Lung (tissue), 12 donors: ENCODE data around the gene JAK3. TPM values are rescaled to one million over a fixed set of nuclear protein-coding genes. Genes with fewer than 3 reads are reported as not detected.

Experiments used
- ATAC-seq: fragments of 200-7000 bp; cut with Tn5 transposase; one replicate; pipeline ENCODE4 v1.9.1; 2020; ENCODE audit warnings: moderate number of reproducible peaks; ENCODE audit not compliant: insufficient read depth, low FRiP score
- DNase-seq, 3 donors: peaks; one replicate each; pipeline ENCODE4 v3.0.0-alpha.2; 2013 to 2017
- H3K27ac ChIP-seq, 2 donors: one replicate each; pipeline ENCODE4 v1.5.1; 2013; ENCODE audit warnings: mild to moderate bottlenecking in 2 of 2, moderate library complexity in 2 of 2, control low read depth in 1 of 2, inconsistent platforms in 1 of 2, low read depth in 1 of 2, low read length in 1 of 2
- H3K27me3 ChIP-seq, 3 donors: one replicate each; pipeline ENCODE4 v1.5.1; 2013; ENCODE audit warnings: low read length in 2 of 3; ENCODE audit not compliant: control insufficient read depth in 3 of 3, insufficient read depth in 3 of 3
- H3K36me3 ChIP-seq, 4 donors: one replicate each; pipeline ENCODE4 v1.5.1; 2013; ENCODE audit warnings: low read length in 4 of 4, mild to moderate bottlenecking in 1 of 4, moderate library complexity in 1 of 4; ENCODE audit not compliant: control insufficient read depth in 4 of 4, insufficient read depth in 4 of 4
- H3K4me1 ChIP-seq, 5 donors: one replicate each; pipeline ENCODE4 v1.5.1; 2013; ENCODE audit warnings: low read length in 5 of 5, mild to moderate bottlenecking in 2 of 5, moderate library complexity in 1 of 5; ENCODE audit not compliant: control insufficient read depth in 5 of 5, insufficient read depth in 5 of 5
- H3K4me3 ChIP-seq: one replicate; pipeline ENCODE4 v1.5.1; 2013; ENCODE audit warnings: mild to moderate bottlenecking, control low read depth, moderate library complexity
- H3K9ac ChIP-seq, 2 donors: one replicate each; pipeline ENCODE4 v1.5.1; 2013; ENCODE audit warnings: low read length in 2 of 2, control low read depth in 1 of 2; ENCODE audit not compliant: insufficient read depth in 1 of 2
- H3K9me3 ChIP-seq, 4 donors: one replicate each; pipeline ENCODE4 v1.5.1; 2013; ENCODE audit warnings: low read length in 3 of 4, mild to moderate bottlenecking in 1 of 4, moderate library complexity in 1 of 4; ENCODE audit not compliant: control insufficient read depth in 4 of 4, insufficient read depth in 3 of 4
- whole genome bisulfite sequencing, 2 donors: extraction: QIAGEN DNeasy Blood & Tissue Kit; methylation state at CpG; one replicate each; pipeline ENCODE4 v1.1.7; 2013; 5-methylcytosine and 5-hydroxymethylcytosine counted together
- polyA plus RNA-seq, 2 donors: library from polyadenylated mRNA; stranded (reverse); fragments of 200-250 nt; gene quantifications; one replicate each; pipeline ENCODE4 v1.2.1, GENCODE V29; 2013
- total RNA-seq, 2 donors: library from RNA; depleted of rRNA in 1 of 2; stranded (reverse); fragments of >200 nt in 1 of 2; gene quantifications; one replicate each; pipeline ENCODE4 v1.2.1, GENCODE V29; 2014 to 2021
- TF ChIP-seq, protein P1 (sequence below): IDR thresholded peaks from 2 replicates; pipeline ENCODE4 v1.5.1; 2012; ENCODE audit warnings: mild to moderate bottlenecking; ENCODE audit errors: control extremely low read depth, extremely low read depth
- donor health status: control.
- donor health status: control.
- donor health status: Bipolar disorder and iron deficiency.
- donor health status: healthy.
- donor health status: DM: yes; HTN: yes; CAD: no.

The JAK3 gene
- total and polyA plus RNA-seq, 4 donors, result 5.2 to 32.5 (median 18.0) TPM

GRCh38 chr19:17866964-17867486 lies 19.2 kb upstream of the JAK3 start:
- Histone ChIP-seq H3K36me3 (peaks cover 11 to 30% (median 18%) of the 10 kb centered on the region in 4 donors), H3K9ac (no peak overlapping the region), H3K27ac (no peak overlapping the region), H3K9me3 (no peaks in the 10 kb centered on the region), H3K4me3 (no peak overlapping the region), H3K27me3 (peaks cover 0 to 35% (median 28%) of the 10 kb centered on the region in 3 donors), H3K4me1 (no peaks in the 10 kb centered on the region)
- TF ChIP-seq, protein P1, sequence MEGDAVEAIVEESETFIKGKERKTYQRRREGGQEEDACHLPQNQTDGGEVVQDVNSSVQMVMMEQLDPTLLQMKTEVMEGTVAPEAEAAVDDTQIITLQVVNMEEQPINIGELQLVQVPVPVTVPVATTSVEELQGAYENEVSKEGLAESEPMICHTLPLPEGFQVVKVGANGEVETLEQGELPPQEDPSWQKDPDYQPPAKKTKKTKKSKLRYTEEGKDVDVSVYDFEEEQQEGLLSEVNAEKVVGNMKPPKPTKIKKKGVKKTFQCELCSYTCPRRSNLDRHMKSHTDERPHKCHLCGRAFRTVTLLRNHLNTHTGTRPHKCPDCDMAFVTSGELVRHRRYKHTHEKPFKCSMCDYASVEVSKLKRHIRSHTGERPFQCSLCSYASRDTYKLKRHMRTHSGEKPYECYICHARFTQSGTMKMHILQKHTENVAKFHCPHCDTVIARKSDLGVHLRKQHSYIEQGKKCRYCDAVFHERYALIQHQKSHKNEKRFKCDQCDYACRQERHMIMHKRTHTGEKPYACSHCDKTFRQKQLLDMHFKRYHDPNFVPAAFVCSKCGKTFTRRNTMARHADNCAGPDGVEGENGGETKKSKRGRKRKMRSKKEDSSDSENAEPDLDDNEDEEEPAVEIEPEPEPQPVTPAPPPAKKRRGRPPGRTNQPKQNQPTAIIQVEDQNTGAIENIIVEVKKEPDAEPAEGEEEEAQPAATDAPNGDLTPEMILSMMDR, result no peak
- DNase-seq (no peak), ATAC-seq (no peak)
- WGBS, 2 donors, result 67 to 73% methylated on average over 11 of the region's 11 CpGs

DNA sequence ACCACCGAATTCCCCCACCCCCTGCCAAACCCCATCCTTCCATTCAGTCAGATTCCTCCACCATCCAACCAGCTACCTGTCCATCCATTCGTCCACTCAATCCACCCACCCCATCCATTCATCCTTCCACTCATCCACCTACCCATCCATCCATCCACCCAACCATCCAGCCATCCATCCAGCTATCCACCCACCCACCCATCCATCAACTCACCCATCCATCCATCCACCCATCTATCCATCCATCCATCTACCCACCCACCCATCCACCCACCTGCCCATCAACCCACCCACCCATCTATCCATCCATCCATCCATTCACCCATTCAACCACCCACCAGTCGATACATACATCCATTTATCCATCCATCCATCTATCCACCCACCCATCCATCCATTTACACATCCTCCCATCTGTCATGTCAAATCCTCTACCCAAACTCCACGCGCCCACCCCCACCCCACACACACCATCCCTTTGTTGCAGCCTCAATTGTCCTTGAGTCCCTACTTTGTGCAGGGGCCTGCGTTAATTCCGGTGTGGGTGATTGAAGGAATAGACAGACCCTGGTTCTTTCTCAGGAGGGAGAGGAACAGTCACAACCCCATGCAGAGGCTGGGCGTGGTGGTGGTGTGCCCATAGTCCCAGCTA lies 18.7 kb upstream of the JAK3 start:
- no peak overlapping the region for H3K9ac ChIP-seq
- H3K4me3 ChIP-seq, result no peak overlapping the region
- DNase-seq (no peak), ATAC-seq (no peak)
- H3K27me3 ChIP-seq, result peaks cover 0 to 30% (median 26%) of the 10 kb centered on the region in 3 donors
- no peak overlapping the region for H3K27ac ChIP-seq
- H3K4me1 ChIP-seq, result peaks cover 0 to 5% (median 0%) of the 10 kb centered on the region in 5 donors
- 88 to 89% methylated on average over 8 of the region's 8 CpGs for WGBS, 2 donors
- no peaks in the 10 kb centered on the region for H3K9me3 ChIP-seq
- TF ChIP-seq, protein P1, result no peak
- peaks cover 13 to 36% (median 24%) of the 10 kb centered on the region in 4 donors for H3K36me3 ChIP-seq

GRCh38 chr19:17865364-17866311 lies 17.9 kb upstream of the JAK3 start:
- H3K4me1 ChIP-seq, result peaks cover 0 to 12% (median 3%) of the 10 kb centered on the region in 5 donors
- no peak overlapping the region for H3K4me3 ChIP-seq
- TF ChIP-seq, protein P1, result no peak
- peaks cover 13 to 36% (median 25%) of the 10 kb centered on the region in 4 donors for H3K36me3 ChIP-seq
- no peak overlapping the region for H3K27ac ChIP-seq
- peaks cover 0 to 22% (median 18%) of the 10 kb centered on the region in 3 donors for H3K27me3 ChIP-seq
- ATAC-seq (no peak), DNase-seq (no peak)
- no peak overlapping the region for H3K9ac ChIP-seq
- H3K9me3 ChIP-seq, result no peaks in the 10 kb centered on the region
- 70 to 77% methylated on average over 13 of the region's 13 CpGs for WGBS, 2 donors
